HG03280 (cell line): ENCODE results near the gene ZBTB7A.

ENCODE experiments used
- ATAC-seq: cut with Tn5 transposase; IDR thresholded peaks from one replicate; pipeline ENCODE4 v1.9.1; 2021; ENCODE audit warnings: mild to moderate bottlenecking, moderate library complexity; ENCODE audit not compliant: unreplicated experiment

ZBTB7A gene

DNA sequence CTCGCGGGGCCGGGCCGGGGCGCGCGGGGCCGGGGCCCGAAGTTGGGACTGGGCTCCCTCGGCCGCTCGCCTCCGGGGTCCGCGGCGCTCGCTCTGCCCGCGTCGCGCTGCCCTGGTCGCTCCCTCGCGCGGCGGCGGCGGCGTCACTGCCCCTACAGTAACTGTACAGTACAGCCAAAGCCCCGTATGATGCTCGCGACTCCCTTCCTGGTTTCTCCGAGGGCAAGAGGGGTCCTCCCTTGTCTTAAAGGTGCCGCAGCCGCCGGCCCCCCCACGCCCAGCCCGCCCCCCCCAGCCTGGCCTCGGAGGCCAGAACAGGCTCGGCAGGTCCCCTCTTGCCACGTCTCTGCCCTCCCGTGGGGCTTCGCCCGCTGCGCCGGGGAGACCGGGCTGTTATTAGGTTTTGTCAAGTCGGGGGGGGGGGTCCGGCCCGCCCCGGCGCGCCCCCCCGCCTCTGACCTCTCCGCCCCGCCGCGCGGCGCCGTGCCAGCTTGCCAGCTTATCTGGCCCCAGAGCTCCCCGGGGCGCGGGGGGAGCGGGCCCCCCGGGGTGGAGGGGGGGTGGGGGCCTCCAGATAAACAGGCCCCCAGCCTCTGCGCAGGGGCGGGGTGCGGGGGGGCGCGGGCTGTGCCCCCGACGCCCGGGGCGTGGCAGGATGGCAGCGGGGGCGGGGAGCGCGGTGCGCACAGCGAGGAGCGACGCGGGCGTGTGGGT is at the start of gene ZBTB7A:
Gene ZBTB7A, minus strand, starts transcription at position 218 of the 714 bp plus-strand sequence. CDS start 11,667 bp downstream, outside the sequence.
- no peak for ATAC-seq

DNA sequence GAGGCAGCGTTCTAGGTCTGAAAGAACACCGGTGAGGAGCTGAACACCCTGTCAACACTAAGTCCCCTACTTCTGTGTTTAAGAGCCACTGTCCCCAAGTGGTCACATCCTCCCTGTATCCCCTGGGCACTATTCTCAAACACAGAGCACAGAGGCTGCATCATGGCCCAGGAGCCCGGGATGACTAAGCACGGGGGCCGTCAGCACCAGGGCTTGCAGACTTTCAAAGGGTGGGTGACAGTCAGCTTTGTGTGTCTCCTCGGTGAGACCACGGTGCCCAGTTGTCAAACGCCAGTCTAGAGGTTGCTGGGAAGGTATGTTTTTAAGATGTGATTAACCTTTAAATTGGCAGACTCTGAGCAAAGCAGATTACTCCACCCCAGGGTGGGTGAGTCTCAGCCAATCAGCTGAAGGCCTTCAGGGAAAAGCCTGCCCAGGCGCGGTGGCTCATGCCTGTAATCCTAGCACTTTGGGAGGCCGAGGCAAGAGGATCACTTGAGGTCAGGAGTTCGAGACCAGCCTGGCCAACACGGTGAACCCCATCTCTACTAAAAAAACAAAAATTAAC is 49.2 kb upstream of the ZBTB7A start:
- ATAC-seq = no peak

DNA sequence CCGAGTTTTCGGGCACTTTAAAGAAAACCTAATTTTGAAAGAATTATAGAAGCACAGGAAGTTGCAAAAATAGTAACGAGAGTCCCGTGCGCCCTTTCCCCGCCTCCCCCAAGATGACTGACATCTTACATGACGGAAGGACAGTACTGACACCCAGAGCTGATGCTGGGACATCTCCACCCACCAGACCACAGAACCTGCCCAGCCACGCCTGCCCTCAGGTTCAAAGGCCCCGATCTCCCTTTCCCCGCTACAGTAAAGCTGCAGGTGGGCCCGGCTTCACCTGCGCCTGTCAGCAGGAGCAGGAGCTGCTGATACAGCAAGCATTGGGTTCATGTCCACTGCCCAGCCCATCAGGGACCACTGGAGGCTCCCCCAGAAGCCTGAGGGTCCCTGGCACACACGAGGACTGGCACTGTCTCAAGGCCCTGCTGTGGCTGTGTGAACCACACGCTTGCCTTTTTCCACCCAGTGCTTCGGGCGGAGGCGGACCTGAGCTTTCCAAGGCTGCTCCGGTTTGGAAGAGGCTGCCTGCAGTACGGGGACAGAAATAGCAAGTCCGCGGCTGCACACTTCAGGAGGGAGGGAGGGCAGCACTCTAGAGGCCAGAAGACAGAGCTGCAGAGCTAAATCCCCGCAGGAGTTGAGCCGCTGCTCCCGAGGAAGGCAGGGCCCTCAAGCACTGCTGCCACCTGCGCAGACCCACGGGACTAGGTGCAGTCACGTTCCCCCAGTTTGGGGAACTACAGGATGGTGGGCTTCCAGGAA is 48.5 kb upstream of the ZBTB7A start:
- peak; percentile 79 for ATAC-seq

DNA sequence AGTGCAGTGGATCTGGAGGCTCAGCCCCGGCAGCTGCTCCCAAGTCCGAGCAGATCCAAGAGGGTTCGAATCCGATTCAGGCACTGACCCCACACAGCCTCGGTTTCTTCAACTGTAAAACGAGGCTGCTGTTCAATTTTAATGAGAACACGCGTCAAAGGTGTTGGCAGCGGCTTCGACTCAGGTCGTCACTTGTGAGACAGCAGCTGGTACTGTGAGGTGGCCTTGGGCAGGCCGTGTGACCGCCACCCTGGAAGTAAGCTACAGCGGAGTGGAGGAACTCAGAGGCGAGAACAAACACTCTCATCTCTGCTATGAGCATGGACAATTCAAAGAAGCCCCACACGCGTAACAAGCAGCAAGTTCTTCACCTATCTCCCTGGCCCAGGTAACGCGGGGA is 47.5 kb upstream of the ZBTB7A start:
- ATAC-seq = no peak

DNA sequence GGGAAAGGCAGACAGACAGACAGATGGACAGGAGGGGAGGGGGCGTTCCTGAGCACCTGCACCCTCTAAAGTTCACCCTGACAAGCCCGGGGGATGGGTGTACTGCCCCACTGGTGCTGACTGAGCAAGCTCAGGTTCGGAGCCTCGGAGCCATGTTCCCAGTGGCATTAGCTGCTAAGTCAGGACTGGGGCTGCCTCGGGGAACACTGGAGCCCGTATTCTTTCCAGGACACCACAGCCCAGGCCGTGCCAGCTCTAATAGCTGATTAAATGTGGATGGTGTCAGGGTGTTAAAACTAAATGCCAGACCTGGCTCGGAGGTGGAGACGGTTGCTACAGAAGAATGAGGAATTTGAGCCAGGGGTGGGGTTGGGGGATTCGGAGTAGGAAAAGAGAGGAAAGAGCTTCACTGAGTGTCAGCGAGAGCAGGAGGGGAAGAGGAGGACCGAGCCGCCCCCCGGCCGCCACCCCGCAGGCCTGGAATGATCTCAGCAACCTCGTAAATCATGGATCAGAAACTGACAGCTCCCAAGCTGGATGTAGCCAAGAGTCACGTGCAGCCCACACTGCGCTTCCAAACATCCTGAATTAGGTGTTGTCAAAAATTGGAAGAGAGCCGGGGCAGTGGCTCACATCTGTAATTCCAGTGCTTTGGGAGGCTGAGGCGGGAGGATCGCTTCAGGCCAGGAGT is 46.8 kb upstream of the ZBTB7A start:
- ATAC-seq = no peak

DNA sequence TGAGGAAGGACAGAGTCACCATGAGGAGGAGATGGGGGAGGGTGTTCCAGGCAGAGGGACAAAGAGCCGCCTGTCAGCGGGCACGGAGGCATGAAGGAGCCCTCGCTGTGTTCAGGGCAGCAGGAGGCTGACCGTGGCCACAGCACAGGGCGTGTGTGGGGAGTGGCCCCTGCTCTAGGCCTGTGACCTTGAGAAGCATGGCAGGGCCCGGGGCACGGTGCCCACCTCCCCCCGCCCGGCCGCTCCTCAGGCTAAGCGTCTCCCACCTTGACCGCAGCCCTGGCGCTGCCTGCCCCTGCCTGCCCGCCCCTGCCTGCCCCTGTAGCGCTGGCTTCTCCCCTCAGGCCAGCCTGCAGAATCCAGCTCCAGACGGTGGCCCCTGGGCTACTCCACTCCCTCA is 45.7 kb upstream of the ZBTB7A start:
- ATAC-seq = no peak

DNA sequence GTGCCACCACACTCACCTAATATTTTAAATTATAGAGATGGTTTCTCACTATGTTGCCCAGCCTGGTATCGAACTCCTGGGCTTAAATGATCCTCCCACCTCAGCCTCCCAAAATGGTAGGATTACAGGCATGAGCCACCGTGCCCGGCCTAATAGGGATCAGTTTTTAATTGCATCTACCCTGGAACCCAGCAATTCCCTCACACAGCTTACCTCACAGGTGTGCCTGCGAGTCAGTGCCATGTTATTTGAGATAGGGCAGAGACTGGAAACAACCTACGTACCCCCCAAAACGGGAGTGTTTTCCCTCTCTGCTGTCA is 42.9 kb upstream of the ZBTB7A start:
- no peak for ATAC-seq

DNA sequence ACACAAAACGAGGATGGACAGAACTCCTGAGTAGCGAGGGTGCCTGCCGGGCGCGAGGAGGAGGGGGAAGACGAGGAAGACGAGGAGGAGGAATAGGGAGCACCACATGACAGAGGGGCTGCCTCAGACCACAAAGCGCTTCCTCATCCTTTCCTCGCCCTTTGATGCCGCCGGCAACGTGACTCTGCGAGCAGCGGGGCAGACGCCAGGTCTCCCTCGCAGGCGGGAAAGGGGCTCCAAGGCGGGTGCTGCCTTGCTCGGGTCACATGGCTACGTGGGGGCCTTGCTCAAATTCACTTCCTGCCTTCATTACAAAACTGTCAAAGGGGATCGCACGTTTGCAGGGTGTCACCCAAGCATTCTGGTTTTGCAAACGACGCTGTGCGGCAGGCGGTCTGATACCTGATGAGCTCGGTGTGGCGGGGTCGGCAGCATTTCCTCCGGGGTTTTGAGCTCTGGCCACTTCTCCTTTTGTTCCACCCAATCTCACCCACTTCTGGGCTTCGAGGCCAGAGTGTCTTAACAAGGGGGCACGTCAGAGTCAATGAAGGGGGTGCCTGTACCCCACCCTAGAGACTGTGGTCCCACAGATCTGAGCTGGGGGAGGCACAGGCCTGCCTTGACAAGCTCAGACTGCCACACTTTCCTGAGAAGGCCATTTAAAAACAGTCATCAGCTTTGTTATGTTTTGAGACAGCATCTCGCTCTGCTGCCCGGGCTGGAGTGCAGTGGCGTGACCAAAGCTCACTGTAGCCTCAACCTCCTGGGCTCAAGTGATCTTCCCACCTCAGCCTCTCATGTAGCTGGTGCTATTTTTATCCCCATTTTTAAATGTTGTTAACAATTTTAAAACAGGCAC is 42.3 kb upstream of the ZBTB7A start:
- no peak for ATAC-seq

DNA sequence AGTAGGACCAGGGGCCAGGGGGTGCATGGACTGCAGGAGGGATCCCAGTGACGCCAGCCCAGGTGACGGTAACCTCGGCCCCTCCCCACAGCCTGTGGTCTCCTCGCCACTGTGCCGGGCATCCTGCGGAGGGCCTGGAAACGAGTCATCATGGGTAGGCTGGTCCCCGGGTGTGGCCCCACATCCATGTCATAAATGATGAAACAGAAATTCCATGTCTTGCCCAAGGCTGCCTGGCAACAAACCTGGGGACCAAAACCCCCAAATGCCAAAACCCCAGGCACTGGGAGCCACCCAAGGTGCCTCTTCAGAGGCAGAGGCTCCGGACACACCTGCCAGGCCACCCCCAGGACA is 36.4 kb upstream of the ZBTB7A start:
- ATAC-seq = no peak

DNA sequence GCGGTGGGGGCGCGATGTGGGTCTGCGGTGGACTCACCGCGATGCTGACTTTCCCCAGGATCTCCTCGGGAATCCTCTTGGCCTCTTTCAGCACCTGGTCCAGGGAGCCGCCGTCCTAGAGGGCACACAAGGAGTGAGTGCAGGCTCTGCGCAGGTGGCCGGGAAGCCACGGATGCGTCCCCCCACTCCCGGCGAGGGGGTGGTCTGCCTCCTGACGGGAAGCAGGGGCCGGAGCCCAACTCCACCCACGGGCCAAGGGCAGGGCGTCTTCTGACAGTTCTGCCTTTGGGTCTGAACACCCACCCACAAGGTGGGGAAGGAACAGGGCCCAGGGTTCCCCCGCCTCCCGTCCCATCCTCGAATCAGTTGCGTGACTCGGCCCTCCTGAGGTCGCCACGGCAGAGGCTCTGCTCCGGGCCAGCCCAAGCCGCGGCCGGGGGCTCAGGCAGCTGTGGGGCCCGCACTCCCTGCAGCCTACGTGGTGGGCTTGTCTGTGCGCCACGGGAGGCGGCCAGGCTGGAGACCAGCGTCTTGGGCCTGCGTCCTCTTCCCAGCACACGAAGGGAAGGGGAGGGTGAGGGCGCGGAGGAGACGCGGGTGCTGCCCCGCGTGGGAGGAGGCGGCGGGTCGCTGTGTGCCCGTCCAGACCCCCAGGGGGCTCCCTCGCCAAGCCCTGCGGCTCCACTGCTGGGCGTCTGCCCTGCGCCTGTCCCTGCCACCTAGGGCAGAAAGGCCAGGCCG is 35.8 kb upstream of the ZBTB7A start:
- no peak for ATAC-seq

DNA sequence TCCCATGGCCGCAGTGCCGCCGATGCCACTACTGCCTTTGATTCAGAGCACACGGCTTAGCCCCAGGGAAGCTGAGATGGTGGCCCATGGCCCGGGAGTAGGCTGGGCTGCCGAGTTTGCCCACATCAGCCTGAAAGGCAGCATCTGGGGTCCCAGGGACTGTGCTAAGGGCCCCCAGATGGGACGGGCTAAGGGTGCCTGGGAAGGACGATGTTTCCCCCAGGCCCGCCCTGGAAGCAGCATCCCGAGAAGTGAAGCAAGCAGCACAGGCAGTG is 34.7 kb upstream of the ZBTB7A start:
- ATAC-seq = no peak

DNA sequence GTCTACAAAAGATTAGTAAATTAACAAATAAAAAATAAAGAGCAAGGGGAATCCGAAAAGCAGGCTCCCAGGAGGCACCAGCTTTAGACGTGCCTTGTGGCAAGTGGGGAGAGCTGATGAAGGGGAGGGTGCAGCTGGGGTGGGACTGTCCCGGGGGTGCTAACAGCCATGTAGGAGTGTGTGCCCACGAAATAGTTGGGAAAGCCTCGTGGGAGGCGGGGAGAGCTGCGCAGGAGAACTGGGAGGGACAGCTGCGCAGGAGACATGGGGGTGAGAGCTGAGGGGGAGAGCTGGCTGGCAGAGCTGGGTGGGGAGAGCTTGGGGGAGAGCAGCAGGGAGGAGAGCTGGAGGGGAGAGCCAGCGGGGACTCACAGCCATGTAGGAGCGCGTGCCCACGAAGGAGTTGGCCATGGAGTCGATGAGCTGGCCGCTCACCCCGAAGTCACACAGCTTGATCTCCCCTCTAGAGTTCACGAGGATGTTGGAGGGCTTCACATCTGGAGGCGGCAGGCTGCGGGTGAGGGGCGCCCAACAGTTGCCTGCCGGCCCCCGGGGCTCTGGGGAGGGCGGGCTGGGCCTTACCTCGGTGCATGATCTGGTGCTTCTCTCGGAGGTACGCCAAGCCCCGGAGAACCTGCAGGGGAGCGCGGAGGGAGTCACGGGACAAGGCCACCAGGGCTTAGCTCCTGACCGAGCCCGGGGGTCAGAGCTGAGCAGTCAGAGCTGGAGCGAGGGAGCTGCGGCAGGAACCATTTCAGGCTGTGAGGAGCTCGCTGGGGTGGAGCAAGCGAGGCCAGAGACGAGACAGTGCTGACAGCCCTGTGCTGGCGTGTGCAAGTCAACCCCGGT is 34.2 kb upstream of the ZBTB7A start:
- no peak for ATAC-seq

DNA sequence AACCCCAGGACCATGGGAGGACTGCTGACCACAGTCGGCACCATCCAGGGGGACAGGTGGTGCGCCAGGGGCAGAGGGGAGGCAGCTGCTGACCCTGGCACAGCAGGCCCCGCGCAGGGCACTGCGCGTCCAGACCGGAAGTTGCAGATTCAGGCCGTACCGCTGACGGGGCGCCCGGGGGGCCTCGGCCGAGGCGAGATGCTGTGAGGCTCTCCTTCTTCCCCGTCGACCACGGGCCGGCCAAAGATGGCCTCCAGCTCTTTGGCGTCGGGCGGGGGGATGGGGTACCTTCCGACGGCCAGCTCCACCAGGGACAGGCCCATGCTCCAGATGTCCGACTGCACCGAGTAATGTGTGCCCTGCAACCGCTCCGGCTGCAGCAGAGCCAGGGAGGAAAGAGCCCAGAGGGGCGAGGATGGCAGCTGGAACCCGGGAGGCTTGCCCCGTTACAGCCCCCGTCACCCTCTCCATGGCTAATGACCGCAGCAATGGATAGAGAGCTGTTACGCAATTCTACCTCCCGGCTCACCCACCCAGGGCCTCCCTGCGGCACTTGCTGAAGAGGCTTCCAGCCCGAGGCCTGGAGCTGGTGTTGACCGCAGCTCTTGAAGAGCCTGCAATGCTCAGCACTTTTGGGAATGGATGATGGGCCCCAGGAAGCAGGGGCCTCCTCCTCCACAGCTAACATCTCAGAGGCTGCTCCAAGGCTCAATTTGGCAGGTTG is 32.5 kb upstream of the ZBTB7A start:
- ATAC-seq = no peak

DNA sequence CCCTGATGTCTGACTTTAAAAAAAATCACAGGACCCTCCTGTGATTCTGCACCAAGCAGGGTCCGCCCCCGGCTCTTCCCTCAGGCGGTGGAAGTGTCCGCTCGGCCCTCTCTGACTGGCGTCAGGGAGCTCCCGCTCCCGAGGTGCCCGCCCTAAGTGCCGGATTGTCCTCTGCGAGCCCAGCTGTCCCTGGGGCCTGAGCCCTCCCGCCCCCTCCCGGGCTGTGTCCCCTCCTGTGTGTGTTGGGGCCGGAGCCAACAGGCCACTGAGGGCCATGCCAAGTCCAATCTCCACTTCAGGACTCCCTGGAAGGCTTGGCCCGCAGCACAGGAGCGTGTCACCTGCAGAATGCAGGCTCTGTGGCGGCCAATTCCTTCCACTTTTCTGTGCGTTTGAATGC is 31.8 kb upstream of the ZBTB7A start:
- ATAC-seq = no peak

DNA sequence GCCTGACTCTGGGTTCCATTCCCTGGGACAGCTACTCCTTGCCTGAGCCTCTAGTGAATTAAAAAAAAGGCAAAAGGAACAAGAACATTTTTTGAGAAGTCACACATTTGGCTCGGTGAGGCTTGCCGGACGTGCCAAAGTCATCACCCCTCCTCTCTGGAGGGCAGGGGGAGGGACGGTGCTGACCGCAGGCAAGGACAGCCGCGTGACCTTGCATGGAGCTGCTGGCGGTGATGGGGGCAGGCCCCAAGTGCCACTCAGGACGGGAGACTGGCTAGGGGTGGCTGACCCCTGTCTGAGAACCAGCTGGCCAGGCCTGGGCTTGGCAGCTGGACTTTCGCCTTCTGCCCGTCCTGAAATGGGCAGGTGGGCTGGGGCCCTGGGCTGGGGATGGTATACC is 30.8 kb upstream of the ZBTB7A start:
- no peak for ATAC-seq

DNA sequence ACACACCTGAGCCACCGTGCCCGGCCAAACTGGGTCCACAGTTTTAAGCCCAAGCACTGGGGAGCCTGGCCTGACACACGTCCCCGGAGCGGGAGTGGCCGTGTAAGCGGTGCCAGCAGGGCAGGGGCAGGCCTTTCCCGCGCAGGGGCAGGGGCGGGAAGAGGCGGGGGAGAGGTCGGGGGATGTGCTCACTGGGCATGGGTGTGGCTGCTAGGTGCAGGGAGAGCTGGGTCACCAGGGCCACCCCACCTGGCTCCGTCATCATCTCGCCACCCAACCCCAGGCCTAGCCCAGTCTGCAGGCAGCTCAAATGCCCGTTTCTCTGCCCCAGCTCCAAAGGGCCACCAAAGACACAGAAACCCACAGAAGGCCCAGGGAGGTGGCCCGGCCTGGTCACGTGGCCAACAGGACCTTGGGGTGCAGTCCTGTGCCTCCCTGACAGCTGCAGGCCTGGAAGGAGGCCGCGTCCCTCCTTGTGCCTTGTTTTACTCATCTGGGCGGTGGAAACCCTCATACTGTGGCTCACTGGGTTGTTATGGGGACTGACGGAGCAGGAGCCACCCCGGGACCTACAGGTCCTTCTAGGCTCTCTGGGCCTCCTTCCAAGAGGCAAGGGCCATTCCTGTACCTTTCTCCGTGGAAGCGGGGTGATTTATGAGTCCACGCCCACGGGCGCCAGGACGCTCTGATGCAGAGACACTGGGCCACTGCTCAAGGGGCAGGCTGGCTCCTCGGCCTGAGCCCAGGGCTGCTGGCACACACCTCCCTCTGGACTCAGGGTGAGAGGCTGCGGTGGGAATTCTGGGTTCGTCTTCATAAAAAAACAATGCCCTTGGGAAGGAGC is 29.6 kb upstream of the ZBTB7A start:
- ATAC-seq = no peak

DNA sequence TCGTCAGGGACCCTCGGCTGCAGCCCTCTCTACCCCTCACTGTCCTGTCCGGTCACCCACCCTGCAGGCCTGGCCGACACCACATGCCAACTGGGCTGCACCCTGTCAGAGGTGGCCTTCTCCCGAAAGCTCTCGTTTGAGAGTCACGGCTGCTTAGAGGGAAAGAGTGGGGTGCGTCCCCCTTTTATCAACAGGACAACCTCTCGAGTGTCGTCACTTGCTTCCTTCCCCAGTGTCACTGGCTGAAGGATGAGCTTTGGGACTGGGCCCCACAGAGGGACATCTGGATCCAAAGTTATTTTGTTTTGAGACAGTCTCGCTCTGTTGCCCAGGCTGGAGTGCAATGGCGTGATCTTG is 28.8 kb upstream of the ZBTB7A start:
- no peak for ATAC-seq
